ENCODE results near the gene MLLT6. TPM values are rescaled to one million over a fixed set of nuclear protein-coding genes. Genes with fewer than 3 reads are reported as not detected.

MLLT6 gene
- total RNA-seq, 4 donors from 2014 or later, result 69.2 to 297 (median 190) TPM

DNA sequence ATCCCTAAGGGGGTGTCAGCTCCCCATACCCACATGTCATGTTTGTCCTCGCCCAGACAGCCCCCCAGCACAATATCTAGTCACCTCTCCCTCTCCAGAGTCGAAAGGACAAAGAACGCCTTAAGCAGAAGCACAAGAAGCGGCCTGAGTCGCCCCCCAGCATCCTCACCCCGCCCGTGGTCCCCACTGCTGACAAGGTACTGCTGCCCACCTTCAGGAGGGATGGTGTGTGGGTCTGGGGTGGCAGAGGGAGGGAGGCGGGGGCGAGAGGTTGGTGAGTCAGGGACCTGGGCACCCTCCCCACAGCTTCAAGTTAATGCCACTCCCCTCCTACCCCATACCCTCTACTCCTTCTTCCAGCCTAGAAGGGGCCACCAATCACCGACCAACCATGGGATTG is 7.5 kb downstream of the MLLT6 start:
- H3K4me1 ChIP-seq, result peaks cover 0 to 9% (median 0%) of the 10 kb centered on the region in 4 donors
- no peak for DNase-seq

DNA sequence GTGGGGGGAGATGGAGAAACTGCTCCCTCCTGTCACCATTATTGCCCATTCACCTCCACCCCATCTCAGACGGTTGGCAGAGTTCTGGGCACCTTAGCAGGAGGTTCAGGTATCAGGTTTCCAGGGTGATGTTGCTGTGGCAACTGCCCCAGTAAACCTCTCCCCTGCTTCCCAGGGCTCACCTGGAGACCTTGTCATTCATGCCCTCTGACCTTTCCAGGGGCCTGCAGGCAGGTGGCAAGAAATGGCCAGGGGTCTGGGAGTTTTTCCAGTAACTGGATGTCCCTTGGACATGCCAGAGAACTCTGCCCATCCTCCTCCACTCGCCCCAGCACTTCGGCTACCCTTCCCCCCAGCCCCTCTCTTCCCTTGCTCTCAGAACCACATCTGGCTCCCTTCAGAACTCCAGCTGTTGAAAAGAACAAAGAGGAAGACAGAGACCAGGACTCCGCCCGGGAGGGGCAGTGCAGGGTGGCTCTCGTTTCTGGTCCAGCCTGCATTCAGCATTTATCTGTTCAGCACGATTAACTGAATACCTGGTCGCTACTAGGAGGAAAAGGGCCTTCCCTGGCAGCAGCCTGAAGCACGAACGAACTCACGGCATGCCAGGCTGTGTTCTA is 8.5 kb downstream of the MLLT6 start:
- Histone ChIP-seq H3K9me3 (no peaks in the 10 kb centered on the region), H3K27me3 (no peaks in the 10 kb centered on the region), H3K4me3 (no peak overlapping the region), H3K36me3 (peaks cover 0 to 95% (median 0%) of the 10 kb centered on the region in 3 donors), H3K4me1 (peaks cover 0 to 10% (median 0%) of the 10 kb centered on the region in 4 donors), H3K27ac (no peak overlapping the region)
- TF ChIP-seq POLR2A (IDR thresholded peaks at IDR 0.05), result no peak
- TF ChIP-seq, protein P1, sequence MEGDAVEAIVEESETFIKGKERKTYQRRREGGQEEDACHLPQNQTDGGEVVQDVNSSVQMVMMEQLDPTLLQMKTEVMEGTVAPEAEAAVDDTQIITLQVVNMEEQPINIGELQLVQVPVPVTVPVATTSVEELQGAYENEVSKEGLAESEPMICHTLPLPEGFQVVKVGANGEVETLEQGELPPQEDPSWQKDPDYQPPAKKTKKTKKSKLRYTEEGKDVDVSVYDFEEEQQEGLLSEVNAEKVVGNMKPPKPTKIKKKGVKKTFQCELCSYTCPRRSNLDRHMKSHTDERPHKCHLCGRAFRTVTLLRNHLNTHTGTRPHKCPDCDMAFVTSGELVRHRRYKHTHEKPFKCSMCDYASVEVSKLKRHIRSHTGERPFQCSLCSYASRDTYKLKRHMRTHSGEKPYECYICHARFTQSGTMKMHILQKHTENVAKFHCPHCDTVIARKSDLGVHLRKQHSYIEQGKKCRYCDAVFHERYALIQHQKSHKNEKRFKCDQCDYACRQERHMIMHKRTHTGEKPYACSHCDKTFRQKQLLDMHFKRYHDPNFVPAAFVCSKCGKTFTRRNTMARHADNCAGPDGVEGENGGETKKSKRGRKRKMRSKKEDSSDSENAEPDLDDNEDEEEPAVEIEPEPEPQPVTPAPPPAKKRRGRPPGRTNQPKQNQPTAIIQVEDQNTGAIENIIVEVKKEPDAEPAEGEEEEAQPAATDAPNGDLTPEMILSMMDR (IDR thresholded peaks at IDR 0.05), result no peak
- DNase-seq, result no peak

More for the DNA sequence above, 7.5 kb downstream of the MLLT6 start:
- H3K9me3 ChIP-seq, result no peaks in the 10 kb centered on the region
- H3K36me3 ChIP-seq, result peaks cover 0 to 94% (median 0%) of the 10 kb centered on the region in 3 donors
- no peak overlapping the region for H3K27ac ChIP-seq
- TF ChIP-seq, protein P1 (IDR thresholded peaks at IDR 0.05), result no peak
- no peak for TF ChIP-seq POLR2A (IDR thresholded peaks at IDR 0.05)
- no peaks in the 10 kb centered on the region for H3K27me3 ChIP-seq
- no peak overlapping the region for H3K4me3 ChIP-seq

DNA sequence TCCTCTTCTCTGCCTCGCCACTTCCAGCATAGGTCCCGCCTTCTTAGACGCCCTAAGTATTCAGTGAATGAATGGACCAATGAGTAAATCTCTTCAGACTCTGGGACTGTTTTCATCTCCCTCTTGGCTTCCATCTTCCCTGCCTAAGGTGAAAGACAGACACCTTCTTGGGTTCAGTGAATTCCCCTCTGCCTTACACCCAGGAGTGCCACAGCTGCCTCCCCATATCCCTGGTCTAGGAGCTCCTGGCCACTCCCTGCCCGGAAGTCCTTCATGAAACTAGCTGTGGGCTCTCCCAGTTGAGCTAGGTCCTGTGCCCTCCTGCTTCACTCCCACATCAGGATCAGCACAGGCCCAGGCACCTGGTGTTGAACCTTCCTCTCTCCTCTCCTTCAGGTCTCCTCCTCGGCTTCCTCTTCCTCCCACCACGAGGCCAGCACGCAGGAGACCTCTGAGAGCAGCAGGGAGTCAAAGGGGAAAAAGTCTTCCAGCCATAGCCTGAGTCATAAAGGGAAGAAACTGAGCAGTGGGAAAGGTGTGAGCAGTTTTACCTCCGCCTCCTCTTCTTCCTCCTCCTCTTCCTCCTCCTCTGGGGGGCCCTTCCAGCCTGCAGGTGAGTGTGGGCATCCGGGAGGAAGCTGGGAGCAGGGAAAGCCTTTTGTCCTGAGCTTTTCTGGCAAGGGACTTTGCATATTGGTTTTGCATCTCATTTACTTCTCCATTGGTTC is 10.3 kb downstream of the MLLT6 start:
- H3K9me3 ChIP-seq, result no peaks in the 10 kb centered on the region
- H3K27me3 ChIP-seq, result no peaks in the 10 kb centered on the region
- H3K36me3 ChIP-seq, result peaks cover 0 to 94% (median 0%) of the 10 kb centered on the region in 3 donors
- no peak for TF ChIP-seq POLR2A (IDR thresholded peaks at IDR 0.05)
- TF ChIP-seq, protein P1 (IDR thresholded peaks at IDR 0.05), result no peak
- H3K4me3 ChIP-seq, result no peak overlapping the region
- no peak for DNase-seq
- peaks cover 0 to 10% (median 0%) of the 10 kb centered on the region in 4 donors for H3K4me1 ChIP-seq
- no peak overlapping the region for H3K27ac ChIP-seq

DNA sequence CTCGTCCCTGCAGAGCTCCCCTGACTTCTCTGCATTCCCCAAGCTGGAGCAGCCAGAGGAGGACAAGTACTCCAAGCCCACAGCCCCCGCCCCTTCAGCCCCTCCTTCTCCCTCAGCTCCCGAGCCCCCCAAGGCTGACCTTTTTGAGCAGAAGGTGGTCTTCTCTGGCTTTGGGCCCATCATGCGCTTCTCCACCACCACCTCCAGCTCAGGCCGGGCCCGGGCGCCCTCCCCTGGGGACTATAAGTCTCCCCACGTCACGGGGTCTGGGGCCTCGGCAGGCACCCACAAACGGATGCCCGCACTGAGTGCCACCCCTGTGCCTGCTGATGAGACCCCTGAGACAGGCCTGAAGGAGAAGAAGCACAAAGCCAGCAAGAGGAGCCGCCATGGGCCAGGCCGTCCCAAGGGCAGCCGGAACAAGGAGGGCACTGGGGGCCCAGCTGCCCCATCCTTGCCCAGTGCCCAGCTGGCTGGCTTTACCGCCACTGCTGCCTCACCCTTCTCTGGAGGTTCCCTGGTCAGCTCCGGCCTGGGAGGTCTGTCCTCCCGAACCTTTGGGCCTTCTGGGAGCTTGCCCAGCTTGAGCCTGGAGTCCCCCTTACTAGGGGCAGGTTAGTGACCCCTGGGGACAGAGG is 11.4 kb downstream of the MLLT6 start:
- no peak overlapping the region for H3K27ac ChIP-seq
- H3K9me3 ChIP-seq, result no peaks in the 10 kb centered on the region
- H3K36me3 ChIP-seq, result peaks cover 0 to 95% (median 0%) of the 10 kb centered on the region in 3 donors
- H3K4me3 ChIP-seq, result no peak overlapping the region
- no peak for DNase-seq
- H3K4me1 ChIP-seq, result peaks cover 0 to 10% (median 0%) of the 10 kb centered on the region in 4 donors
- H3K27me3 ChIP-seq, result no peaks in the 10 kb centered on the region
- TF ChIP-seq, protein P1 (IDR thresholded peaks at IDR 0.05), result no peak
- no peak for TF ChIP-seq POLR2A (IDR thresholded peaks at IDR 0.05)

DNA sequence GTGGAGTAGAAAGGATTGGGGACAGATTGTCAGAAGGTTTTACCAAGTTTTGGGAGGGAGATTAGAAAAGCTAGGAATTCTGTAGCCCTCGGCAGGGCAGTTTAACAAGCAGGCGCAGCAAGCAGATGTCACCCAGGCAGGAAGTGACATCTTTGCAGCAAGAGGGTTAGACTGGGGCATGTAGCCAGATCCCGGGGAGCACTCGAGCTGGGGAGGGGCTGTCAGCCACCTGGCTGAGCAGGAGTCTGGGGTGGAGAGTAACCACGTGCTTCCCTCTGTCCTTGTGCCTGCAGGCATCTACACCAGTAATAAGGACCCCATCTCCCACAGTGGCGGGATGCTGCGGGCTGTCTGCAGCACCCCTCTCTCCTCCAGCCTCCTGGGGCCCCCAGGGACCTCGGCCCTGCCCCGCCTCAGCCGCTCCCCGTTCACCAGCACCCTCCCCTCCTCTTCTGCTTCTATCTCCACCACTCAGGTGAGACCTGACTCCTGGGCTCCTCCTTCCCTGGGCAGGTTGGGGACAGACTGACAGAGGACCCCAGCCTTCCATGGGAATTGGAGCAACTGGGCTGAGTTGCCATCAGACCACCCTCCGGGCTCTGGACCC is 12.2 kb downstream of the MLLT6 start:
- H3K4me3 ChIP-seq, result no peak overlapping the region
- H3K27ac ChIP-seq, result no peak overlapping the region
- TF ChIP-seq, protein P1 (IDR thresholded peaks at IDR 0.05), result no peak
- TF ChIP-seq POLR2A (IDR thresholded peaks at IDR 0.05), result no peak
- H3K36me3 ChIP-seq, result peaks cover 0 to 95% (median 0%) of the 10 kb centered on the region in 3 donors
- no peaks in the 10 kb centered on the region for H3K27me3 ChIP-seq
- no peaks in the 10 kb centered on the region for H3K9me3 ChIP-seq
- peaks cover 0 to 10% (median 0%) of the 10 kb centered on the region in 4 donors for H3K4me1 ChIP-seq
- no peak for DNase-seq
